ENCODE data around the gene PIK3CA. TPM values are rescaled to one million over a fixed set of nuclear protein-coding genes. Genes with fewer than 3 reads are reported as not detected.

Gene PIK3CA
- total and polyA plus RNA-seq, 9 donors = 8.9 to 29.7 (median 20.2) TPM

DNA sequence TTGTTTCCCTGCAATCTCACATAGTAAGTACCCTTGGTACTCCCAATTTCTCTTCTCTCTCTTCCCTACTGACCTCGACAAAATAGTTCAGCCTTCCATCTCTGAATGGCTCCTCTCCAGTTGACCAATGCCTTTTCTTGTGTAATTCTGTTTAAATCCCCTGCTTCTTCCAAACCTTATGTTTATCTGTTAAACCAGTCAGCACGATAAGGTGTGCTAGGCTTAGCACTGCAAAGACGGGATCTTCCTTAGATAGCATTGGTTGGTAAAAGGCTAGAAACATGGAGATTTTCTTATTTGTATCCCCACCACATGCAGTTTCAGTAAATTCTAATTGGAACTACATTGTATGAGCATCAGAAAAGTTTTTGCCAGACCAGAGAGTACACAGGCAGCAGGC lies 128.6 kb downstream of the PIK3CA start:
- TF ChIP-seq, protein P1, sequence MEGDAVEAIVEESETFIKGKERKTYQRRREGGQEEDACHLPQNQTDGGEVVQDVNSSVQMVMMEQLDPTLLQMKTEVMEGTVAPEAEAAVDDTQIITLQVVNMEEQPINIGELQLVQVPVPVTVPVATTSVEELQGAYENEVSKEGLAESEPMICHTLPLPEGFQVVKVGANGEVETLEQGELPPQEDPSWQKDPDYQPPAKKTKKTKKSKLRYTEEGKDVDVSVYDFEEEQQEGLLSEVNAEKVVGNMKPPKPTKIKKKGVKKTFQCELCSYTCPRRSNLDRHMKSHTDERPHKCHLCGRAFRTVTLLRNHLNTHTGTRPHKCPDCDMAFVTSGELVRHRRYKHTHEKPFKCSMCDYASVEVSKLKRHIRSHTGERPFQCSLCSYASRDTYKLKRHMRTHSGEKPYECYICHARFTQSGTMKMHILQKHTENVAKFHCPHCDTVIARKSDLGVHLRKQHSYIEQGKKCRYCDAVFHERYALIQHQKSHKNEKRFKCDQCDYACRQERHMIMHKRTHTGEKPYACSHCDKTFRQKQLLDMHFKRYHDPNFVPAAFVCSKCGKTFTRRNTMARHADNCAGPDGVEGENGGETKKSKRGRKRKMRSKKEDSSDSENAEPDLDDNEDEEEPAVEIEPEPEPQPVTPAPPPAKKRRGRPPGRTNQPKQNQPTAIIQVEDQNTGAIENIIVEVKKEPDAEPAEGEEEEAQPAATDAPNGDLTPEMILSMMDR (IDR thresholded peaks at IDR 0.05) = no peak
- no peak for TF ChIP-seq EP300 (IDR thresholded peaks at IDR 0.05)
- no peak for TF ChIP-seq POLR2A (IDR thresholded peaks at IDR 0.05)
- H3K36me3 ChIP-seq = no peaks in the 10 kb centered on the region
- no peak for DNase-seq
- H3K4me3 ChIP-seq = no peak overlapping the region
- H3K27ac ChIP-seq = no peak overlapping the region
- no peaks in the 10 kb centered on the region for H3K27me3 ChIP-seq
- no peaks in the 10 kb centered on the region for H3K9me3 ChIP-seq
- intact Hi-C loops (cut with DNase I) = no loop called here
- 80 to 93% (median 83%) methylated on average over 3 of the region's 3 CpGs for WGBS, 3 donors
- no peaks in the 10 kb centered on the region for H3K4me1 ChIP-seq (ENCODE audit: insufficient read depth)

DNA sequence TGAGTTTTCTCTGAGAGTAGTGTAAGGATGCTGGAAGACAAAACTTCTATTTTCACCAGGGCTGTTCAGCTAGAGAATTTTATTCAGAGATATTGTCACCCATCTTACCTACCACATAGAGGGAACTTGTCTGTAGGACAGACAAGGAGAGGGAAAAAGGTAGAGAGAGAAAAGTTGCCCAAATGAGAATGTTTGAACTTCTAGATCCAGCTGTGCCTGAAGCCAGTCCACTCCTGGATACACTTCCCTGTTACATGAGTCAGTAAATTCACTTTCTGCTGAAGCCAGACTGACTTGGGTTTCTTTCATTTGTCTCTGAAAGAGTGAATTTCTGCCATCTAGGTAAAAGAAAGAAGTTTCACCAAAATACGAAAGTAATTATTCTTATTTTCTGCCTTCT lies 130.0 kb downstream of the PIK3CA start:
- DNase-seq = no peak
- H3K9me3 ChIP-seq = no peaks in the 10 kb centered on the region
- H3K27me3 ChIP-seq = no peaks in the 10 kb centered on the region
- no peak overlapping the region for H3K4me3 ChIP-seq
- no peaks in the 10 kb centered on the region for H3K4me1 ChIP-seq (ENCODE audit: insufficient read depth)
- TF ChIP-seq EP300 (IDR thresholded peaks at IDR 0.05) (no peak), POLR2A (IDR thresholded peaks at IDR 0.05) (no peak)
- TF ChIP-seq, protein P1 (IDR thresholded peaks at IDR 0.05) = no peak
- H3K27ac ChIP-seq = no peak overlapping the region
- intact Hi-C loops (cut with DNase I) = no loop called here
- 91 to 94% (median 92%) methylated on average over 1 of the region's 1 CpG for WGBS, 3 donors
- H3K36me3 ChIP-seq = no peaks in the 10 kb centered on the region

- no peak for DNase-seq
- 51 to 64% (median 55%) methylated on average over 4 of the region's 4 CpGs for WGBS, 3 donors
- intact Hi-C loops (cut with DNase I) = no loop called here
Observed at GRCh38 chr3:179278932-179279693, 131.0 kb downstream of the PIK3CA start.

DNA sequence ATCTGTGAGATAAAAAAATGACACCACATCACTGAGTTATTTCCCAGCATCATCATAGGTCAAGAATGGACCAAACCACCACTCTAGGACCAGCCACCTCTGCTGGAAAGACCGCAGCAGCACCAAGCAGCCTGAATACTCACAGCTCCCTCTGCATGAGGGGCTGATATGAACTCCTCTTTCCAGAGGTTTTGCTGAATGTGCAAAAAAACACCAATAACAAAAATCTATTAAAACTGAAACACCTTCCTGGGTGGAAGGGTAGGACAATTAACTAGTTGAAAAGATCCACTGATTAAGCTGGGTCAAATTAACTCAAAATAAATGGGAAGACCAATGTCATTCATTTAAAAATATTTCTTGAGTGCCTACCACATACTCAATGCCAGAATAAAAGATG lies 131.7 kb downstream of the PIK3CA start:
- DNase-seq = no peak
- no peaks in the 10 kb centered on the region for H3K9me3 ChIP-seq
- H3K27ac ChIP-seq = no peak overlapping the region
- no peak for TF ChIP-seq POLR2A (IDR thresholded peaks at IDR 0.05)
- TF ChIP-seq, protein P1 (IDR thresholded peaks at IDR 0.05) = no peak
- H3K4me1 ChIP-seq (ENCODE audit: insufficient read depth) = no peaks in the 10 kb centered on the region
- intact Hi-C loops (cut with DNase I) = no loop called here
- WGBS, 3 donors = 88 to 91% (median 88%) methylated on average over 1 of the region's 1 CpG
- H3K36me3 ChIP-seq = no peaks in the 10 kb centered on the region
- H3K4me3 ChIP-seq = no peak overlapping the region
- H3K27me3 ChIP-seq = no peaks in the 10 kb centered on the region

More at GRCh38 chr3:179278932-179279693, 131.0 kb downstream of the PIK3CA start:
- H3K9me3 ChIP-seq = no peaks in the 10 kb centered on the region
- H3K27me3 ChIP-seq = no peaks in the 10 kb centered on the region
- H3K4me3 ChIP-seq = no peak overlapping the region
- no peaks in the 10 kb centered on the region for H3K36me3 ChIP-seq
- no peak overlapping the region for H3K27ac ChIP-seq
- TF ChIP-seq EP300 (IDR thresholded peaks at IDR 0.05) = no peak
- TF ChIP-seq, protein P1 (IDR thresholded peaks at IDR 0.05) = no peak
- H3K4me1 ChIP-seq (ENCODE audit: insufficient read depth) = no peaks in the 10 kb centered on the region

All from ovary (tissue), 9 donors.